NCI-H1105 (cell line): ENCODE data around the gene ACP2.
A peak's percentile ranks its signal among the peaks of the same experiment; 100 is the strongest.

Experiments
- DNase-seq: peaks from one replicate; lab custom pipeline; 2025; lab: John Stamatoyannopoulos, UW

ACP2 gene, protein sequence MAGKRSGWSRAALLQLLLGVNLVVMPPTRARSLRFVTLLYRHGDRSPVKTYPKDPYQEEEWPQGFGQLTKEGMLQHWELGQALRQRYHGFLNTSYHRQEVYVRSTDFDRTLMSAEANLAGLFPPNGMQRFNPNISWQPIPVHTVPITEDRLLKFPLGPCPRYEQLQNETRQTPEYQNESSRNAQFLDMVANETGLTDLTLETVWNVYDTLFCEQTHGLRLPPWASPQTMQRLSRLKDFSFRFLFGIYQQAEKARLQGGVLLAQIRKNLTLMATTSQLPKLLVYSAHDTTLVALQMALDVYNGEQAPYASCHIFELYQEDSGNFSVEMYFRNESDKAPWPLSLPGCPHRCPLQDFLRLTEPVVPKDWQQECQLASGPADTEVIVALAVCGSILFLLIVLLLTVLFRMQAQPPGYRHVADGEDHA

GRCh38 chr11:47248664-47249377, at the start of gene ACP2:
Gene ACP2, minus strand, starts transcription at chr11:47248814. Its CDS starts 25 bp downstream, at chr11:47248789.
- DNase-seq = peak; percentile 89

GRCh38 chr11:47296045-47296444, 47.4 kb upstream of the ACP2 start:
- peak; percentile 82 for DNase-seq

DNA sequence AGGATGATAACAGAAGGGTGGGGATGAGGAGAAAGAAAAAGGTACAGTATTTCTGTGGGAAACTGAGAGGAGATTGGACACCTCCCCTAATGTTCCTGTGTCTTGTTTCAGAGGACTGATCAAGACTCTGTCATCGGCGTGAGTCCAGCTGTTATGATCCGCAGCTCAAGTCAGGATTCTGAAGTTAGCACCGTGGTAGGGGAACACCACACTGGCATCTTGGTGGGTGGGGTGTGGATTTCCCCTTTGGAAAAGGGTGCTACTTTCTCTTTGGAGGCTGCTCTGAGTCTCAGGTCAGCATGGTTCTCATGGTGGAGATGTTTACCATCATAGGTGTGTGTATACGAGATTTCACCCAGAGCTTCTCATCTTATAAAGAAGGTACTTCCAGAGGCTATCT, 46.8 kb upstream of the ACP2 start:
- no peak for DNase-seq

DNA sequence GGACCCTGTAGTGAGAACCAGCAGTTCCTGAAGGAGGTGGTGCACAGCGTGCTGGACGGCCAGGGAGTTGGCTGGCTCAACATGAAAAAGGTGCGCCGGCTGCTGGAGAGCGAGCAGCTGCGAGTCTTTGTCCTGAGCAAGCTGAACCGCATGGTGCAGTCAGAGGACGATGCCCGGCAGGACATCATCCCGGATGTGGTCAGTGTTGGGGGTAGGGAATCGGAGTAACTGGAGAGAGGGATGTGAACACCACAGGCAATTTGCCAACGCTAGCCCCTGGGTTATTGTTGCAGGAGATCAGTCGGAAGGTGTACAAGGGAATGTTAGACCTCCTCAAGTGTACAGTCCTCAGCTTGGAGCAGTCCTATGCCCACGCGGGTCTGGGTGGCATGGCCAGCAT, 41.2 kb upstream of the ACP2 start:
- DNase-seq = no peak

DNA sequence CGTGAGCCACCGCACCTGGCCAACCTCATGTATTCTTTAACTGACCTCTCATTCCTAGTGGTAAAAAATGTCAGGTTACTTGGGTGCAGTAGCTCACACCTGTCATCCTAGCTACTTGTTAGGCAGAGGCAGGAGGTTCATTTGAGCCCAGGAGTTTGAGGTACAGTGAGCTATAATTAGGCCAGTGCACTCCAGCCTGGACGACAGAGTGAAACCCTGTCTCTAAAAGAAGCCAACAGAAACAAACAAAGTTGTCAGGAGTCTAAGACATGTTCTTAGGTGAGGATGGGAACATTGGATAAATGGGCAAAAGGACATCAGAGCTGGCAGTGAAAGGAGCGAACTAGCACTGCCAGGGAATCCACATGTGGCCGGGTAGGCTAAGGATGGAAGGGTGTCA, 39.5 kb upstream of the ACP2 start:
- DNase-seq = no peak

GRCh38 chr11:47285969-47286770, 37.6 kb upstream of the ACP2 start:
- DNase-seq = no peak

DNA sequence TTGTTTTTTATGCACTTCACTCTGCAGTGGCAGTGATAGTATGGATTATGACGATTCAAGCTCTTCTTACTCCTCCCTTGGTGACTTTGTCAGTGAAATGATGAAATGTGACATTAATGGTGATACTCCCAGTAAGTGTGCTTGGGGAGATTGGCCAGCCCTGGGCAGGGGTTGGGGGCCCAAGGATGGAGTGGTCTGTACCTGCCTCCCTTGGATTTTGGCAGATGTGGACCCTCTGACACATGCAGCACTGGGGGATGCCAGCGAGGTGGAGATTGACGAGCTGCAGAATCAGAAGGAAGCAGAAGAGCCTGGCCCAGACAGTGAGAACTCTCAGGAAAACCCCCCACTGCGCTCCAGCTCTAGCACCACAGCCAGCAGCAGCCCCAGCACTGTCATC, 35.5 kb upstream of the ACP2 start:
- no peak for DNase-seq

- DNase-seq = no peak
These were observed 33.8 kb upstream of the ACP2 start for GRCh38 chr11:47282462-47282861.

DNA sequence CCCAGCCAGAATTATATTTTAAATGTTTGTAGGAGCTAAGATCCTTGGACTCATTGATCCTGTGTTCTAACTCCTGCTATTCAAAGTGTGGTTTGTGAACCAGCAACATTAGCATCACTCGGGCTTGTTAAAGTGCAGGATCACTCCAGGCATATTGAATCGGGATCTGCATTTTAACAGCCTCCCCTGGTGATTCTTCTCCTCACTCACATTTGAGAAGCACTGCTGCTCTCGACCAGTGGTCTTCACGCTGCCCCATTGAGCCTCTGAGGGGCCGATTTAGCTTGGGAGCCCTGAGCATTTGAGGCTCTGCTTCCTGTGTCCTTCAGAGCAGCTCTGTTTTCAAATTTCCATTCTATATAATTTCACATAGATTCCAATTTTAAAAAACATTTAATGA, 32.2 kb upstream of the ACP2 start:
- no peak for DNase-seq

GRCh38 chr11:47280099-47280498, 31.5 kb upstream of the ACP2 start:
- DNase-seq = no peak

DNA sequence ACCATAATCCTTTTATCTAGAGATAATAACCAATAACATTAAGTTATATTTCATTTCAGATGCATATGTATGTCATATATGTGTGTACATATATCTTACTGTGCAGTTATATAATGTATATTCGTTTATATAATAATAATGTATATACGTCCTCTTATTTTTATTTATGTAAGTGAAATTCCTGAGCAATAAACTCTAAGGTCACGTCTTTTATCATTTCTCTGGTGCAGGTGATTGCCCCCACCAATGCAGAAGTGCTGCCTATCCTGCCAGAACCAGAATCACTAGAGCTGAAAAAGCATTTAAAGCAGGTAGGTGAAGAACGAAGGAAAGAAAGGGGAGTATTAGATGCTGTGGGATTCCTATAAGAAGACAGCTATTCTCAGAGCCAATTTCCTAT, 30.2 kb upstream of the ACP2 start:
- no peak for DNase-seq

- no peak for DNase-seq
These were observed 29.4 kb upstream of the ACP2 start for GRCh38 chr11:47278058-47278457.

DNA sequence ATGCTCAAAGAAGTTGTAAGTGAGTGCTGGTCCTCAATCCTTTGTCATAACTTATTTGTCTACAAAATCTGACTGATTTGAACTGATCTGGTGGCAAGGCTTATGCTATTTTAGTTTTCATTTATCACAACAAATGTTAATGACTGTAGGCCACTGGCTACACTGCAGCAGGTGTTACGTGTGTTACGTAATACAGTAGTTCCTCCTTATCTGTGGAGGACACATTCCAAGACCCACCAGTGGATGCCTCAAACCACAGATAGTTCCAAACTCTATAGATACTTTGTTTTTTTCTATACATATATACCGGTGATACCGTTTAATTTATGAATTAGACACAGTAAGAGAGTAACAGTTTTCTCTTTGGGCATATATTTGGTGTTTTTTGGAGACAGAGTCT, 28.3 kb upstream of the ACP2 start:
- no peak for DNase-seq

DNA sequence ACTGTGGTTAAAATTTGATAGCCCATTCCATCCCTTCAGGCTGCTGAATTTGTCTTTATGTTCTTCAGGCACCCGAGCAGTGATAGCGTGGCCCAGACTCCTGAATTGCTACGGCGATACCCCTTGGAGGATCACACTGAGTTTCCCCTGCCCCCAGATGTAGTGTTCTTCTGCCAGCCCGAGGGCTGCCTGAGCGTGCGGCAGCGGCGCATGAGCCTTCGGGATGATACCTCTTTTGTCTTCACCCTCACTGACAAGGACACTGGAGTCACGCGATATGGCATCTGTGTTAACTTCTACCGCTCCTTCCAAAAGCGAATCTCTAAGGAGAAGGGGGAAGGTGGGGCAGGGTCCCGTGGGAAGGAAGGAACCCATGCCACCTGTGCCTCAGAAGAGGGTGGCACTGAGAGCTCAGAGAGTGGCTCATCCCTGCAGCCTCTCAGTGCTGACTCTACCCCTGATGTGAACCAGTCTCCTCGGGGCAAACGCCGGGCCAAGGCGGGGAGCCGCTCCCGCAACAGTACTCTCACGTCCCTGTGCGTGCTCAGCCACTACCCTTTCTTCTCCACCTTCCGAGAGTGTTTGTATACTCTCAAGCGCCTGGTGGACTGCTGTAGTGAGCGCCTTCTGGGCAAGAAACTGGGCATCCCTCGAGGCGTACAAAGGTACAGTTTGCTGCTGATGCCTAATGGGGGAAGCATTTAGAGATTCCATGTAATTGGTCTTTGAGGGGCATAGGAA, 26.1 kb upstream of the ACP2 start:
- no peak for DNase-seq

DNA sequence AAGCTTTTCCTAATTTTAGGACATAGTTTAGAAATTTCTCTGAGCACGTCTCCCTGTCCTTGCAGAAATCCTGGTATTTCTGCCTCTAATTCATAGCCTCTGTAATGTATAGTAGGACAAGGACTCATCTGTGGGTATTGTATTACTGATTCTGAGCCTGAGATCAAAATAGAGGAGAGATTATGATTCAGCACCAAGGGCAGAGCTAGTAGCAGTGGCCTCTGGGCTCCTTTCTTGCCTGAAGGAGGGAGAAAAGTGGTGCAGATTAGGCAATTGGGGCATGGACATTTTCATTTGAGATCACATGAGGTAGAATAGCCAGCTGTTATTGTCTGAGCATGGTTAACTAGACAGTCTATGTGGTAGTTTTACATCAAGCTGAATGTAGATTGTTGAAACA, 24.1 kb upstream of the ACP2 start:
- DNase-seq = no peak

GRCh38 chr11:47271961-47272661, 23.5 kb upstream of the ACP2 start:
- DNase-seq = peak; percentile 61

GRCh38 chr11:47271328-47271727, 22.7 kb upstream of the ACP2 start:
- DNase-seq = no peak

DNA sequence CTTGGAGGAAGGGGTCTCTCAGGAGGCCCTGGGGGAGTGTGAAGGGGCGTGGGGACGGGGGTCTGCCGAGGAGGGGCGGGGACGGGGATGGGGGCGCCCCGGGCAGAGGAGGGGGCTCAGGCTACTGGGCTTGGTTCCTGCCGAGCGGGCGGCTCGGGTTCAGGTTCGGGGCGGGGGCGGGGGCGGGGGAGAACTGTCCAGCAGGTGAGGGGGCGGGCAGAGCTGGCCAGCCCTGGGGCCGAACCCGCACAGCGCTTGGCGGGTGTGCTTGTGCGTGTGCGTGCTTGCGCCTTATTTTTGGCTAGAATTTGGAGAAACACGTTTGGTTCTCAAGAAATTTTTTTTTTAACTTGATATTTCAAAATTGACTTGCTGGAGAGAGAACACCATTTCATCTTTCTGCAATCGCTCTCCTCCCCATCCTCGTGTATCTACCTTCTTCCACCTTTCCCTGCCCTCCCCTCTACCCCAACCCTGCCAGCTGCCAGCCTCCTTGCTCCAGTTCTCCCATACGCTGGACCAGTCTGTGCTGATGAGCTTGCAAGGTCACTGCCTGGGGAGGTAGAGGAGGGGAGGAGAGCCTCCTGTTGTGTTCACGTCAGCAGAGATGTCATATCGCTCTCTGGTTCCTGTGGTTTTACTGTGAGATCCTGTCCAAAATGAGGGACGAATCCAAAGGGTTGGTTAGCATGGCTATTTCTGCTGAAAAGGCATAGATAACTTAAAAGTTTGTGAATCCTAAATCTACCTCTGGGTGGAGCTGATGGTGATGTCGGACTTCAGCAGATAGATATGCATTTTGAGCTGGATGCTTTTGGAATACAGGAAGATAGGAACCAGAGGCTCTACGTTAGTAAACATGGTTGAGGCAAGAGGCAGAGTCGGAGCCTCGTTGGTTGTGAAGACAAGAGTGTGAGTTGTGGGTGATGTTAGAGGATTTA, 22.0 kb upstream of the ACP2 start:
- peak; percentile 21 for DNase-seq

DNA sequence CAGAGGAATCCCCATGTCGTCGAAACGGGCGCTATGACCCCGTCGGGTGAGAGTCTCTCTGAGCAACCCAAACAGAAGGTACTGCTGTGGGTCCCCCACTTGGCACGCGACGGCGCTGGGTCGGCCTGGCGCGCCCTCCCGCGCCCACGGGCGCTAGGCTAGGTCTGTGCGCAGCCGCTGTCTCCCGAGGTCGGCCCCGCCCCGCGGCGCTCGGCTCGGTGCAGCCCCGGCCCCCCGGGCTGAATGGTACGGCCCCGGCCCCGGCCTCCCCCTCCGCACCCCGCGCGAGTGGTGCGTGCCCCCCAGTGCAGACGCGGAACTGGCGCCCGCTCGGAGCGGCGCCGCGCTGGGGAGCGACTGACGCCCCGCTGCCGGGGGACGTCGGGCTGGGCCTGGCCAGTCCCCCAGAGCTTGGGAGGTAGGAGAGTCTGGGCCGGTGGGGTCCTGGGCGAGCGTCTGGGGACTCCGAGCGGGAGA, 21.3 kb upstream of the ACP2 start, which contains the start of gene MADD:
Gene MADD (plus strand): TSS at position 305 of the 477 bp plus-strand sequence.
- peak; percentile 90 for DNase-seq
